GM15510 (cell line): ENCODE measurements around the gene IKZF3.

Experiments
- POLR2A ChIP-seq: IDR thresholded peaks from 3 replicates; pipeline ENCODE4 v1.6.1; 2011; ENCODE audit warnings: borderline replicate concordance; ENCODE audit not compliant: insufficient read length; ENCODE audit errors: extremely low read depth

The IKZF3 gene

DNA sequence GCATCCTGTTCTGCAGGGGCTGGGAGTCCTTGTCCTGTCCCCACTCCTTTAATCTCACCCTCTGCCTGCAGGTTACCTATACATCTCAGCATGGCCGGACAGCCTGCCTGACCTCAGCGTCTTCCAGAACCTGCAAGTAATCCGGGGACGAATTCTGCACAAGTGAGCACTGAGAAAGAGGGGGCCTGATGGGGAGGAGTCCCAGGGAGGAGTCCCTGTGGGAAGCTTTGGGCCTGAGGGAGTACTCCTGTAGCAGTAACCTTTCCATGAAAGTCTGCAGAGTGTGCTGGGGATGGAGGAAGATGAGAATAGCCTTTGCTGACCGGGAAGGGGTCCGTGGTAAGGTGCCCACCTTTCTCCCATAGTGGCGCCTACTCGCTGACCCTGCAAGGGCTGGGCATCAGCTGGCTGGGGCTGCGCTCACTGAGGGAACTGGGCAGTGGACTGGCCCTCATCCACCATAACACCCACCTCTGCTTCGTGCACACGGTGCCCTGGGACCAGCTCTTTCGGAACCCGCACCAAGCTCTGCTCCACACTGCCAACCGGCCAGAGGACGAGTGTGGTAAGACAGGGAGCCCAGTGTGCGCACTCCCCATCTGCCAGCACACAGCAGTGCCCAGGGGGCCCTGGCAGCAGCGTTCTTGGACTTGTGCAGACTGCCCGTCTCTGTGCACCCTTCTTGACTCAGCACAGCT is 148.6 kb downstream of the IKZF3 start:
- TF ChIP-seq POLR2A: no peak

DNA sequence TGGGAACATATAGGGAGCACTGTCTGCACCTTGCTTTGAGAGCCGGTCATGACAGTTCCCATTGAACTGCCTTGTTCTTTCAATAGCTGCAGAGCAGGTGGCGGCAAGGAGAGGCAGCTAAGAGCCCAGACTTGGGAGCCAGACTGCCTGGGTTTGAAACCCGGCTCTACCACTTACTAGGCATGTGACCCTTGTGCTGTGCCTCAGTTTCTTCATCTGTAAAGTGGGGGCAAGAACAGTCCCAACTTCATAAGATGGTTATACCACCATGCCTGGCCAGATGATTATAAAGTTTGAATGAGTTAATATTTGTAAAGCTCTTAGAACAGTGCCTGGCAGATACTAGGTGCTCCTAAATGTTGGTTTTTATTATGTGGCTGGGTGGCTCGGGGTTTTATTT is 149.9 kb downstream of the IKZF3 start:
- TF ChIP-seq POLR2A: no peak

DNA sequence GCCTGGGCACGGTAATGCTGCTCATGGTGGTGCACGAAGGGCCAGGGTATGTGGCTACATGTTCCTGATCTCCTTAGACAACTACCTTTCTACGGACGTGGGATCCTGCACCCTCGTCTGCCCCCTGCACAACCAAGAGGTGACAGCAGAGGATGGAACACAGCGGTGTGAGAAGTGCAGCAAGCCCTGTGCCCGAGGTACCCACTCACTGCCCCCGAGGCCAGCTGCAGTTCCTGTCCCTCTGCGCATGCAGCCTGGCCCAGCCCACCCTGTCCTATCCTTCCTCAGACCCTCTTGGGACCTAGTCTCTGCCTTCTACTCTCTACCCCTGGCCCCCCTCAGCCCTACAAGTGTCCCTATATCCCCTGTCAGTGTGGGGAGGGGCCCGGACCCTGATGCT is 152.3 kb downstream of the IKZF3 start:
- TF ChIP-seq POLR2A: no peak

DNA sequence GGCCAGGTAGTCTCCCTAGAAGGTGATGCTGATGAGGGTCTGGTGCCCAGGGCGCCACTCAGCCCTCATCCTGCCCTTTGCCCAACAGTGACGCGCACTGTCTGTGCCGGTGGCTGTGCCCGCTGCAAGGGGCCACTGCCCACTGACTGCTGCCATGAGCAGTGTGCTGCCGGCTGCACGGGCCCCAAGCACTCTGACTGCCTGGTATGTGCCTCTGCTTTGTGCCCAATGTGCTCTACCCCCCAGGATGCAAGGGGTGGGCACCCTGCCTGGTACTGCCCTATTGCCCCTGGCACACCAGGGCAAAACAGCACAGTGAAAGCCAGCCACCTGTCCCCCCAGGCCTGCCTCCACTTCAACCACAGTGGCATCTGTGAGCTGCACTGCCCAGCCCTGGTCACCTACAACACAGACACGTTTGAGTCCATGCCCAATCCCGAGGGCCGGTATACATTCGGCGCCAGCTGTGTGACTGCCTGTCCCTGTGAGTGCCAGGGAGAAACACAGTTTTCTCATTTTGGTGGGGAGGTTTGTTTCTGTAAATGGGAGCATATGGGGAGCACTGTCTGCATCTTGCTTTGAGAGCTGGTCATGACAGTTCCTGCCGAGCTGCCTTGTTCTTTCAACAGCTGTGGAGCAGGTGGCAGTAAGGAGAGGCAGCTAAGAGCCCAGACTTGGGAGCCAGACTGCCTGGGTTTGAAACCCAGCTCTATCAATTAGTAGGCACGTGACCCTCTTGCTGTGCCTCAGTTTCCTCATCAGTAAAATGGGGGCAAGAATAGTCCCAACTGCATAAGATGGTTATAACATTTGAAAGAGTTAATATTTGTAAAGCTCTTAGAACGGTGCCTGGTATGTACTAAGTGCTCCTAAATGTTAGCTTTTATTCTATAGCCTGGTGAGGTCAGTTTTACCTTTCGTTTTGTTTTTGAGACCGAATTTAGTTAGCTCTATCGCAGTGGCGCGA is 153.8 kb downstream of the IKZF3 start:
- TF ChIP-seq POLR2A: no peak

DNA sequence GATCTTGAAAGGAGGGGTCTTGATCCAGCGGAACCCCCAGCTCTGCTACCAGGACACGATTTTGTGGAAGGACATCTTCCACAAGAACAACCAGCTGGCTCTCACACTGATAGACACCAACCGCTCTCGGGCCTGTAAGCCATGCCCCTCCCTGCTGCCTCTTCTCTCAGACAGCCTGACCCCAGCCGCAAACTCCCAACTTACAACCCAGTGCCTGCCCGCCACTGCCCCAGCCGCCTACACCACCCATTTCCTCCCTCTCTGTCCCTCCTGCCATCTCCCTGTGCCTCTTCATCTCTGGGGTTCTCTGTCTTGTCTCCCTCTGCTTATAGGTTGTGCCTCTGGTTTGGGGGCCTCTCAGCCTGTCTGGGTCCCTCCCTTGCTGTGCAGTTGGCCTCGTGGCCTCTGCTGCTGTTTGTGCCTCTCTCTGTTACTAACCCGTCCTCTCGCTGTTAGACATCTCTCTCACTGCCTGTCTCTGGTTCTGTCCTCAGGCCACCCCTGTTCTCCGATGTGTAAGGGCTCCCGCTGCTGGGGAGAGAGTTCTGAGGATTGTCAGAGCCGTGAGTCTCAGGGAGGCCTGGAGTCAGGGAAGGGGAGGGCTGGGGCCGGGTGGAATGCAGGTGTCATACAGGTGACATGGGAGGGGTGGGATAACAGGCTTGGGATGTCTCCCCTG is 154.7 kb downstream of the IKZF3 start:
- TF ChIP-seq POLR2A: no peak
